HG03442 (cell line): ENCODE results near the gene PPIE.

ENCODE experiments used
- ATAC-seq: cut with Tn5 transposase; IDR thresholded peaks from one replicate; pipeline ENCODE4 v1.9.1; 2021; ENCODE audit warnings: mild to moderate bottlenecking, moderate library complexity; ENCODE audit not compliant: unreplicated experiment

PPIE gene

DNA sequence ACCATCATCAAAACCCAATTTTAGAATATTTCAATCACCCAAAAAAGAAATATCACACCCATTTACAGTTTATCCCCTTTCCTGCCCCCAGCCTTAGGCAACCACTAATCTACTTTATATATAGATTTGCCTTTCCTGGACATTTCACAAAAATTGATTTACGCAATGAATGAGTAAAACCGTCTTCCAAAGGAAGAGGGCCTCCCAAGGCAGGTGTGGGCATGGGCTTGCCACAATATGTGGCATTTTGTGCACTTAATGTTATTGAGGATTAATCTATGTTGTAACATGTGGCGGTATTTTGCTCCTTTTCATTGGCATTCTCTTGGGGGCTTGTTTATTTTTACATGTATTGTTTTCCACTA is 61.8 kb downstream of the PPIE start:
- ATAC-seq: no peak

DNA sequence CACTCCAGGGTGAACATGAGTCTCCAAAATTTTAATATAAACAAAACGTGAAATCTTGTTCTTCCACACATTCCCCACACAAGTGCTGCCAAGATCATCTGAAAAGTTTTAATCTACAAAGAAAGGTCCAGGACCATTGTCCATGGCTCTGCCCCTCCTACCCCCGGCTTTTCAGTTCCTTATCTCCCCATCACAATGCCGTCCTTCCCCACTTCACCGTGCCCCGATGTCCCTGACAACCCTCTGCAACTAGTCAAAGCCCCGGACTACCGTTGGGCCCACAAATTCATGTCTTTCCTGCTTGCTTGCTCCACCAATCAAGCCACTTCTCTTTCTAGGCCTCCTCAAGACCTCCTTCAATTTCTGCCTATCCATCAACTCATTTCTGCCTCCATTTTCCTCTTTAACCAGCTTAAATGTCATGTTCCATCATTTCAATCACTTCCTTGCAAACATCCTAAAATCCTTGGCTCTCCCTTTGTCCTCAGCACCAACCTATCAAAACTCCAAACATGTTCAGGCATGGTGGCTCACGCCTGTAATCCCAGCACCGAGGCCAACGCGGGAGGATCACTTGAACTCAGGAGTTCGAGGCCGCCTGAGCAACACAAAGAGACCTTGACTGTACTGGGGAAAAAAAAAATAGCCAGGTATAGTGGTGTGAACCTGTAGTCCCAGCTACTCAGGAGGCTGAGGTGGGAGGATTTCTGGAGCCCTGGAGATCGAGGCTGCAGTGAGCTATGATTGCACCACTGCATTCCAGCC is 64.0 kb downstream of the PPIE start:
- ATAC-seq: no peak

GRCh38 chr1:39805385-39805784 is 66.7 kb downstream of the PPIE start:
- ATAC-seq: no peak

- no peak for ATAC-seq
These were observed 70.3 kb downstream of the PPIE start for GRCh38 chr1:39808784-39809517.

DNA sequence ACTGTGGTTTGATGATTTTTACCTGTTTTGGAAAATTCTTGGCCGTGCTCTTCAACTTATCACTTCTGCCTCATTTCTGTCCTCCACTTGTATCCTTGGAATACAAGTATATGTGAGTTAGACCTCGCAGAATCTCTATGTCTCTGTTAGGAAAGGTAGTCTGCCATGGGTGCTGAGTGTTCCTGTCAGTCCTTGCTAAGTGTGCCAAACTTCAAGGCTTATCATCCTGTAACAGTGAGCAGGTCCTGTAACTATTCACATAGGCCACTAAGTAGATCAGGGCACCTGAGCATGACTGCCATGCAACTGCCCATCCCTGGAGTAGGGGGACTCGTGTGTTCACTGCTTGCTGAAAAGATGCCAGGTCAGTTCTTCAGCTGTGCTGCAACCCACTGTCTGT is 74.2 kb downstream of the PPIE start:
- ATAC-seq: no peak
